ENCODE measurements around the gene DSP. TPM values are rescaled to one million over a fixed set of nuclear protein-coding genes. Genes with fewer than 3 reads are reported as not detected.

The DSP gene
- total and polyA plus RNA-seq, 2 of the 13 experiments (the other 11 are each of a cell fraction or from before 2014, with no cell fraction given) = 89.8 to 117 TPM

DNA sequence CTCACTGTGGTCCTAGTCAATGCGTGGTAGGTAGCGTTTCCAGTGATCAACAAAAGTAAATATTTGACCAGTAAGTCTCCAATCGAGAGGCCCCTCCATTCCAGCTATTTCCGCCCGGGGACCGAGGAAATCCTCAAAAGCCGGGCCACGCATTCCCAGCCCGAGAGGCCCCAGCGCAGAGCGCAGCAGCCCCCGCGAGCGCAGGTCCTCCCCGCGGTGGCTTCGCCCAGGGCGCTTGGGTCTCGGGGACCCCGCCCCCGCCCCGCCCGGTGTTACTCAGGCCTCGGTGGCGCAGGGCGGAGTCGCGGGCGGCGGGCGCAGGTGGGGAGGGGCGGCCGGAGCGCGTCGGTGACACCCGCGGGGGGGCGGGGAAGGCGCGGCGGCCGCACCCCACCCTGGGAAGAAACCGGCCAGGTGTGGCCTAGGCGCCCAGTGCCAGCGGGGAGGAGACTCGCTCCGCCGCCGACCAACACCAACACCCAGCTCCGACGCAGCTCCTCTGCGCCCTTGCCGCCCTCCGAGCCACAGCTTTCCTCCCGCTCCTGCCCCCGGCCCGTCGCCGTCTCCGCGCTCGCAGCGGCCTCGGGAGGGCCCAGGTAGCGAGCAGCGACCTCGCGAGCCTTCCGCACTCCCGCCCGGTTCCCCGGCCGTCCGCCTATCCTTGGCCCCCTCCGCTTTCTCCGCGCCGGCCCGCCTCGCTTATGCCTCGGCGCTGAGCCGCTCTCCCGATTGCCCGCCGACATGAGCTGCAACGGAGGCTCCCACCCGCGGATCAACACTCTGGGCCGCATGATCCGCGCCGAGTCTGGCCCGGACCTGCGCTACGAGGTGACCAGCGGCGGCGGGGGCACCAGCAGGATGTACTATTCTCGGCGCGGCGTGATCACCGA is at the start of gene DSP (continued):
- TF ChIP-seq, protein P1, sequence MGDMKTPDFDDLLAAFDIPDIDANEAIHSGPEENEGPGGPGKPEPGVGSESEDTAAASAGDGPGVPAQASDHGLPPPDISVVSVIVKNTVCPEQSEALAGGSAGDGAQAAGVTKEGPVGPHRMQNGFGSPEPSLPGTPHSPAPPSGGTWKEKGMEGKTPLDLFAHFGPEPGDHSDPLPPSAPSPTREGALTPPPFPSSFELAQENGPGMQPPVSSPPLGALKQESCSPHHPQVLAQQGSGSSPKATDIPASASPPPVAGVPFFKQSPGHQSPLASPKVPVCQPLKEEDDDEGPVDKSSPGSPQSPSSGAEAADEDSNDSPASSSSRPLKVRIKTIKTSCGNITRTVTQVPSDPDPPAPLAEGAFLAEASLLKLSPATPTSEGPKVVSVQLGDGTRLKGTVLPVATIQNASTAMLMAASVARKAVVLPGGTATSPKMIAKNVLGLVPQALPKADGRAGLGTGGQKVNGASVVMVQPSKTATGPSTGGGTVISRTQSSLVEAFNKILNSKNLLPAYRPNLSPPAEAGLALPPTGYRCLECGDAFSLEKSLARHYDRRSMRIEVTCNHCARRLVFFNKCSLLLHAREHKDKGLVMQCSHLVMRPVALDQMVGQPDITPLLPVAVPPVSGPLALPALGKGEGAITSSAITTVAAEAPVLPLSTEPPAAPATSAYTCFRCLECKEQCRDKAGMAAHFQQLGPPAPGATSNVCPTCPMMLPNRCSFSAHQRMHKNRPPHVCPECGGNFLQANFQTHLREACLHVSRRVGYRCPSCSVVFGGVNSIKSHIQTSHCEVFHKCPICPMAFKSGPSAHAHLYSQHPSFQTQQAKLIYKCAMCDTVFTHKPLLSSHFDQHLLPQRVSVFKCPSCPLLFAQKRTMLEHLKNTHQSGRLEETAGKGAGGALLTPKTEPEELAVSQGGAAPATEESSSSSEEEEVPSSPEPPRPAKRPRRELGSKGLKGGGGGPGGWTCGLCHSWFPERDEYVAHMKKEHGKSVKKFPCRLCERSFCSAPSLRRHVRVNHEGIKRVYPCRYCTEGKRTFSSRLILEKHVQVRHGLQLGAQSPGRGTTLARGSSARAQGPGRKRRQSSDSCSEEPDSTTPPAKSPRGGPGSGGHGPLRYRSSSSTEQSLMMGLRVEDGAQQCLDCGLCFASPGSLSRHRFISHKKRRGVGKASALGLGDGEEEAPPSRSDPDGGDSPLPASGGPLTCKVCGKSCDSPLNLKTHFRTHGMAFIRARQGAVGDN (CRISPR knock-in tag; IDR thresholded peaks at IDR 0.05) = peak; percentile 89
- no peak for TF ChIP-seq ZNF737 (CRISPR knock-in tag; IDR thresholded peaks at IDR 0.05; ENCODE audit: borderline replicate concordance)
- TF ChIP-seq, protein P2, sequence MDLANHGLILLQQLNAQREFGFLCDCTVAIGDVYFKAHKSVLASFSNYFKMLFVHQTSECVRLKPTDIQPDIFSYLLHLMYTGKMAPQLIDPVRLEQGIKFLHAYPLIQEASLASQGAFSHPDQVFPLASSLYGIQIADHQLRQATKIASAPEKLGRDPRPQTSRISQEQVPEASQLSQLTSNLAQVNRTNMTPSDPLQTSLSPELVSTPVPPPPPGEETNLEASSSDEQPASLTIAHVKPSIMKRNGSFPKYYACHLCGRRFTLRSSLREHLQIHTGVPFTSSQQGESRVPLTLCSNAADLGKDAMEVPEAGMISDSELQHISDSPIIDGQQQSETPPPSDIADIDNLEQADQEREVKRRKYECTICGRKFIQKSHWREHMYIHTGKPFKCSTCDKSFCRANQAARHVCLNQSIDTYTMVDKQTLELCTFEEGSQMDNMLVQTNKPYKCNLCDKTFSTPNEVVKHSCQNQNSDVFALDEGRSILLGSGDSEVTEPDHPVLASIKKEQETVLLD (CRISPR knock-in tag; IDR thresholded peaks at IDR 0.05; ENCODE audit: low read depth) = peak; percentile 100
- TF ChIP-seq ZFP37 (CRISPR knock-in tag; IDR thresholded peaks at IDR 0.05; ENCODE audit: borderline replicate concordance) = no peak
- TF ChIP-seq, protein P3, sequence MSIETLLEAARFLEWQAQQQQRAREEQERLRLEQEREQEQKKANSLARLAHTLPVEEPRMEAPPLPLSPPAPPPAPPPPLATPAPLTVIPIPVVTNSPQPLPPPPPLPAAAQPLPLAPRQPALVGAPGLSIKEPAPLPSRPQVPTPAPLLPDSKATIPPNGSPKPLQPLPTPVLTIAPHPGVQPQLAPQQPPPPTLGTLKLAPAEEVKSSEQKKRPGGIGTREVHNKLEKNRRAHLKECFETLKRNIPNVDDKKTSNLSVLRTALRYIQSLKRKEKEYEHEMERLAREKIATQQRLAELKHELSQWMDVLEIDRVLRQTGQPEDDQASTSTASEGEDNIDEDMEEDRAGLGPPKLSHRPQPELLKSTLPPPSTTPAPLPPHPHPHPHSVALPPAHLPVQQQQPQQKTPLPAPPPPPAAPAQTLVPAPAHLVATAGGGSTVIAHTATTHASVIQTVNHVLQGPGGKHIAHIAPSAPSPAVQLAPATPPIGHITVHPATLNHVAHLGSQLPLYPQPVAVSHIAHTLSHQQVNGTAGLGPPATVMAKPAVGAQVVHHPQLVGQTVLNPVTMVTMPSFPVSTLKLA (IDR thresholded peaks at IDR 0.05) = no peak
- no peak for TF ChIP-seq SMAD1 (CRISPR knock-in tag; IDR thresholded peaks at IDR 0.05; ENCODE audit: borderline replicate concordance, low read depth)
- peak; percentile 93 for TF ChIP-seq ISL2 (CRISPR knock-in tag; IDR thresholded peaks at IDR 0.05)
- 0 out of 2 replicates have a peak, but pooled peaks have one; percentile 62 for TF ChIP-seq SSRP1 (CRISPR knock-in tag; IDR thresholded peaks at IDR 0.05)
- TF ChIP-seq ZNF260 (CRISPR knock-in tag; IDR thresholded peaks at IDR 0.05; ENCODE audit: borderline replicate concordance, low read depth) = no peak
- TF ChIP-seq KLF15 (CRISPR knock-in tag; IDR thresholded peaks at IDR 0.05; ENCODE audit: borderline replicate concordance) = no peak
- TF ChIP-seq ZNF124 (CRISPR knock-in tag; IDR thresholded peaks at IDR 0.05) = peak; percentile 22
- peak; percentile 69; the same call in 1 of the 2 replicates for TF ChIP-seq ZNF543 (CRISPR knock-in tag; IDR thresholded peaks at IDR 0.05)
- TF ChIP-seq SRSF4 (IDR thresholded peaks at IDR 0.05; ENCODE audit: low read depth, low read length, poor library complexity, severe bottlenecking) = peak; percentile 82
- peak; percentile 75 for TF ChIP-seq ZNF792 (CRISPR knock-in tag; IDR thresholded peaks at IDR 0.05)
- peak; percentile 89 for TF ChIP-seq GATAD2A (CRISPR knock-in tag; IDR thresholded peaks at IDR 0.05)
- peak; percentile 73 for TF ChIP-seq CREM (IDR thresholded peaks at IDR 0.05)
- no peak for TF ChIP-seq CREM (CRISPR knock-in tag; IDR thresholded peaks at IDR 0.05)
- no peak for TF ChIP-seq ZNF496 (CRISPR knock-in tag; IDR thresholded peaks at IDR 0.05; ENCODE audit: insufficient replicate concordance)
- peak; percentile 81 for TF ChIP-seq RCOR2 (CRISPR knock-in tag; IDR thresholded peaks at IDR 0.05)
- TF ChIP-seq ZNF660 (CRISPR knock-in tag; IDR thresholded peaks at IDR 0.05; ENCODE audit: borderline replicate concordance, low read depth) = peak; percentile 34; the same call in 1 of the 2 replicates
- peak; percentile 85 for TF ChIP-seq POLR2AphosphoS5 (IDR thresholded peaks at IDR 0.05; ENCODE audit: low read depth, low read length)
